Measurements from ENCODE around the gene EIF3I. TPM values are rescaled to one million over a fixed set of nuclear protein-coding genes. Genes with fewer than 3 reads are reported as not detected.
A peak's percentile ranks its signal among the peaks of the same experiment; 100 is the strongest.

The EIF3I gene
- total and polyA plus RNA-seq, 7 experiments from 2014 or later = 82.6 to 189 (median 122) TPM

GRCh38 chr1:32200226-32201010 is 21.8 kb upstream of the EIF3I start, which contains the start of gene CCDC28B:
CCDC28B (plus strand) TSS chr1:32200595; CDS start chr1:32201936, 1,341 bp downstream.
- Mint-ChIP-seq H3K27me3 (no peaks in the 10 kb centered on the region), H3K9me3 (no peaks in the 10 kb centered on the region), H3K36me3 (peaks cover 0 to 21% (median 3%) of the 10 kb centered on the region in 5 donors), H3K4me3 (peak within 1 kb of the TSS; percentile 78 to 99 (median 94)), H3K27ac (peak within 1 kb of the TSS; percentile 72 to 98 (median 91)), H3K4me1 (peaks cover 41 to 73% (median 60%) of the 10 kb centered on the region in 7 donors)
- H3K4me1 ChIP-seq (ENCODE audit: control insufficient read depth in 2 of 2, insufficient read depth in 2 of 2, low read length in 2 of 2) = peaks cover 32 to 35% of the 10 kb centered on the region in 2 donors
- H3K4me3 ChIP-seq (ENCODE audit: low read length) = peak within 1 kb of the TSS; percentile 96
- ChIA-PET CTCF (interaction anchor here (0.5 to 1.9 kb wide), 5 partner anchors 15 to 200 kb away, joined by 3 to 10 read pairs (median 4); partner anchors contain the start of genes LCK and TXLNA), POLR2A (interaction anchor here (0.6 to 7.7 kb wide), 17 partner anchors 10 to 450 kb away, joined by 3 to 49 read pairs (median 4); partner anchors contain the start of genes HDAC1, KPNA6, MARCKSL1 and RBBP4)
- no peaks in the 10 kb centered on the region for H3K9me3 ChIP-seq (ENCODE audit: control insufficient read depth in 2 of 3, low read length in 3 of 3)
- H3K27ac ChIP-seq (ENCODE audit: low read depth, low read length) = peak within 1 kb of the TSS; percentile 99
- ATAC-seq (peak; percentile 59), DNase-seq (peak; percentile 35 to 71 (median 62))
- peaks cover 0 to 17% (median 0%) of the 10 kb centered on the region in 3 experiments for H3K36me3 ChIP-seq (ENCODE audit: control insufficient read depth in 2 of 3, insufficient read depth in 3 of 3, low read length in 3 of 3)
- intact Hi-C loops (cut with micrococcal nuclease) = loop anchor here (1.0 to 10.0 kb wide), 17 partner anchors 20 to 556 kb away; partner anchors contain the start of genes BSDC1 (in 2 of the 2), EIF3I (in 2 of the 2), KHDRBS1 (in 2 of the 2) and KPNA6 (in 2 of the 2)
- no peaks in the 10 kb centered on the region for H3K27me3 ChIP-seq (ENCODE audit: control insufficient read depth in 2 of 2, insufficient read depth in 2 of 2, low read length in 2 of 2)

- Histone ChIP-seq H3K36me3 (ENCODE audit: control insufficient read depth in 2 of 3, insufficient read depth in 3 of 3, low read length in 3 of 3) (peaks cover 0 to 16% (median 0%) of the 10 kb centered on the region in 3 experiments), H3K27ac (ENCODE audit: low read depth, low read length) (peak overlapping the region; percentile 99), H3K4me3 (ENCODE audit: low read length) (peak overlapping the region; percentile 96), H3K9me3 (ENCODE audit: control insufficient read depth in 2 of 3, low read length in 3 of 3) (no peaks in the 10 kb centered on the region), H3K4me1 (ENCODE audit: control insufficient read depth in 2 of 2, insufficient read depth in 2 of 2, low read length in 2 of 2) (peaks cover 30 to 32% of the 10 kb centered on the region in 2 donors), H3K27me3 (ENCODE audit: control insufficient read depth in 2 of 2, insufficient read depth in 2 of 2, low read length in 2 of 2) (no peaks in the 10 kb centered on the region)
- CTCF ChIA-PET = interaction anchor here (0.5 to 1.9 kb wide), 5 partner anchors 15 to 199 kb away, joined by 3 to 10 read pairs (median 4); partner anchors contain the start of genes LCK and TXLNA
- Mint-ChIP-seq H3K27ac (peak overlapping the region; percentile 72 to 98 (median 91)), H3K4me1 (peaks cover 37 to 70% (median 56%) of the 10 kb centered on the region in 7 donors), H3K27me3 (no peaks in the 10 kb centered on the region), H3K9me3 (no peaks in the 10 kb centered on the region), H3K36me3 (peaks cover 0 to 17% (median 2%) of the 10 kb centered on the region in 5 donors), H3K4me3 (peak overlapping the region; percentile 78 to 99 (median 94))
- peak; percentile 51 to 88 (median 78) for DNase-seq
- ATAC-seq = peak; percentile 82
- intact Hi-C loops (cut with micrococcal nuclease) = loop anchor here (1.0 to 10.0 kb wide), 11 partner anchors 21 to 556 kb away; partner anchors contain the start of genes BSDC1 (in 1 of the 2), EIF3I (in 1 of the 2), HDAC1 (in 1 of the 2) and KHDRBS1 (in 1 of the 2)
- POLR2A ChIA-PET = interaction anchor here (0.6 to 7.7 kb wide), 17 partner anchors 10 to 449 kb away, joined by 3 to 49 read pairs (median 4); partner anchors contain the start of genes HDAC1, KPNA6, MARCKSL1 and RBBP4
Observed at GRCh38 chr1:32201011-32201855, 21.0 kb upstream of the EIF3I start.

GRCh38 chr1:32204943-32205361 is 17.3 kb upstream of the EIF3I start:
- Histone ChIP-seq H3K36me3 (ENCODE audit: control insufficient read depth in 2 of 3, insufficient read depth in 3 of 3, low read length in 3 of 3) (peaks cover 0 to 16% (median 0%) of the 10 kb centered on the region in 3 experiments), H3K9me3 (ENCODE audit: control insufficient read depth in 2 of 3, low read length in 3 of 3) (no peaks in the 10 kb centered on the region), H3K27me3 (ENCODE audit: control insufficient read depth in 2 of 2, insufficient read depth in 2 of 2, low read length in 2 of 2) (no peaks in the 10 kb centered on the region), H3K27ac (ENCODE audit: low read depth, low read length) (peak overlapping the region; percentile 80), H3K4me3 (ENCODE audit: low read length) (peak overlapping the region; percentile 81), H3K4me1 (ENCODE audit: control insufficient read depth in 2 of 2, insufficient read depth in 2 of 2, low read length in 2 of 2) (peaks cover 20 to 28% of the 10 kb centered on the region in 2 donors)
- Mint-ChIP-seq H3K27ac (peak overlapping the region in 8 of 9 donors; percentile 31 to 95 (median 88)), H3K4me1 (peaks cover 22 to 49% (median 39%) of the 10 kb centered on the region in 7 donors), H3K4me3 (peak overlapping the region in 9 of 10 donors; percentile 65 to 91 (median 88)), H3K36me3 (peaks cover 0 to 4% (median 0%) of the 10 kb centered on the region in 5 donors), H3K9me3 (no peaks in the 10 kb centered on the region), H3K27me3 (no peaks in the 10 kb centered on the region)
- no peak for ATAC-seq
- POLR2A ChIA-PET = interaction anchor here (1.0 to 4.0 kb wide), 9 partner anchors 10 to 189 kb away, joined by 3 to 18 read pairs (median 6); partner anchors contain the start of genes BSDC1, HDAC1 and MARCKSL1
- intact Hi-C loops (cut with micrococcal nuclease) = loop anchor here (1.0 to 10.0 kb wide), 7 partner anchors 17 to 560 kb away; partner anchors contain the start of genes BSDC1 (in 1 of the 2), EIF3I (in 1 of the 2), KHDRBS1 (in 1 of the 2) and PEF1 (in 1 of the 2)
- no peak for DNase-seq
- CTCF ChIA-PET = interaction anchor here (1.0 to 2.1 kb wide), 2 partner anchors 10 to 44 kb away, joined by 3 to 7 read pairs; no protein-coding TSS in a partner anchor

GRCh38 chr1:32205401-32206370 is 16.5 kb upstream of the EIF3I start, which contains the start of gene IQCC:
IQCC (plus strand) TSS chr1:32205671; CDS start chr1:32205682, 11 bp downstream.
- intact Hi-C loops (cut with micrococcal nuclease) = loop anchor here (1.0 to 10.0 kb wide), 5 partner anchors 17 to 561 kb away; partner anchors contain the start of genes EIF3I (in 1 of the 2), KHDRBS1 (in 1 of the 2), PEF1 (in 1 of the 2) and TMEM234 (in 1 of the 2)
- POLR2A ChIA-PET = interaction anchor here (0.7 to 4.0 kb wide), 12 partner anchors 10 to 189 kb away, joined by 3 to 18 read pairs (median 5); partner anchors contain the start of genes BSDC1, EIF3I, HDAC1 and KPNA6
- ATAC-seq = peak; percentile 77
- Histone ChIP-seq H3K27me3 (ENCODE audit: control insufficient read depth in 2 of 2, insufficient read depth in 2 of 2, low read length in 2 of 2) (no peaks in the 10 kb centered on the region), H3K27ac (ENCODE audit: low read depth, low read length) (peak within 1 kb of the TSS; percentile 80), H3K9me3 (ENCODE audit: control insufficient read depth in 2 of 3, low read length in 3 of 3) (no peaks in the 10 kb centered on the region), H3K4me1 (ENCODE audit: control insufficient read depth in 2 of 2, insufficient read depth in 2 of 2, low read length in 2 of 2) (peaks cover 18 to 28% of the 10 kb centered on the region in 2 donors), H3K36me3 (ENCODE audit: control insufficient read depth in 2 of 3, insufficient read depth in 3 of 3, low read length in 3 of 3) (peaks cover 0 to 12% (median 0%) of the 10 kb centered on the region in 3 experiments), H3K4me3 (ENCODE audit: low read length) (peak within 1 kb of the TSS; percentile 81)
- Mint-ChIP-seq H3K27ac (peak within 1 kb of the TSS; percentile 42 to 95 (median 86)), H3K4me1 (peaks cover 17 to 45% (median 33%) of the 10 kb centered on the region in 7 donors), H3K4me3 (peak within 1 kb of the TSS; percentile 80 to 91 (median 88)), H3K9me3 (no peaks in the 10 kb centered on the region), H3K36me3 (peaks cover 0 to 4% (median 0%) of the 10 kb centered on the region in 5 donors), H3K27me3 (no peaks in the 10 kb centered on the region)
- CTCF ChIA-PET = interaction anchor here (0.6 to 2.1 kb wide), 5 partner anchors 9 to 194 kb away, joined by 3 to 7 read pairs (median 4); no protein-coding TSS in a partner anchor
- peak; percentile 77 to 89 (median 83) for DNase-seq

Data from naive thymus-derived CD4-positive, alpha-beta T cell (primary cell).